HL-60/S4 treated with phorbol 12-myristate 13-acetate at 8.2 ng/mL for 4 days and 3 days (cell line): ENCODE data around the gene HTT.

Experiments used
- in situ Hi-C: fragments of 300-500 bp; cut with MboI; formaldehyde crosslinking; loops from 2 replicates; pipeline ENCODE4 v1.15.0; 2022; ENCODE audit warnings: low sequenced_read_pairs

HTT gene

GRCh38 chr4:3213661-3214250 is 139.3 kb downstream of the HTT start:
- in situ Hi-C loops: no loop called here

- in situ Hi-C loops: no loop called here
Measured at GRCh38 chr4:3215256-3215655, 140.8 kb downstream of the HTT start.

- in situ Hi-C loops: no loop called here
Measured at GRCh38 chr4:3215733-3216132, 141.3 kb downstream of the HTT start.

- in situ Hi-C loops: no loop called here
Measured at GRCh38 chr4:3217266-3217665, 142.8 kb downstream of the HTT start.

- in situ Hi-C loops: no loop called here
Measured at GRCh38 chr4:3217771-3218170, 143.3 kb downstream of the HTT start.

- in situ Hi-C loops: no loop called here
Measured at GRCh38 chr4:3218824-3219760, 144.6 kb downstream of the HTT start.

GRCh38 chr4:3219761-3220475 is 145.4 kb downstream of the HTT start:
- in situ Hi-C loops: no loop called here

- in situ Hi-C loops: no loop called here
Measured at GRCh38 chr4:3220476-3221183, 146.1 kb downstream of the HTT start.

GRCh38 chr4:3221184-3221494 is 146.7 kb downstream of the HTT start:
- in situ Hi-C loops: no loop called here

- in situ Hi-C loops: no loop called here
Measured at GRCh38 chr4:3221996-3222395, 147.5 kb downstream of the HTT start.

GRCh38 chr4:3223346-3223745 is 148.9 kb downstream of the HTT start:
- in situ Hi-C loops: no loop called here

- in situ Hi-C loops: no loop called here
Measured at GRCh38 chr4:3223956-3224748, 149.7 kb downstream of the HTT start.

GRCh38 chr4:3225071-3225850 is 150.8 kb downstream of the HTT start:
- in situ Hi-C loops: no loop called here

- in situ Hi-C loops: no loop called here
Measured at GRCh38 chr4:3225936-3226335, 151.5 kb downstream of the HTT start.

- in situ Hi-C loops: no loop called here
Measured at GRCh38 chr4:3226467-3226866, 152.0 kb downstream of the HTT start.

GRCh38 chr4:3226944-3227343 is 152.5 kb downstream of the HTT start:
- in situ Hi-C loops: no loop called here

- in situ Hi-C loops: no loop called here
Measured at GRCh38 chr4:3227878-3228675, 153.6 kb downstream of the HTT start.

GRCh38 chr4:3228881-3229280 is 154.4 kb downstream of the HTT start:
- in situ Hi-C loops: no loop called here

- in situ Hi-C loops: no loop called here
Measured at GRCh38 chr4:3229328-3229727, 154.8 kb downstream of the HTT start.
